GM19238 (cell line): ENCODE results near the gene FN3KRP.
A peak's percentile ranks its signal among the peaks of the same experiment; 100 is the strongest.
"Not testable (repeated sequence)": the region's sequence is repeated elsewhere in the genome, so short reads cannot be mapped to it uniquely, and the experiment has no call there.

Source experiments
- DNase-seq: peaks from one replicate; pipeline ENCODE4 v3.0.0; 2011; ENCODE audit warnings: low spot score; ENCODE audit not compliant: insufficient read length

The FN3KRP gene

GRCh38 chr17:82743344-82744219, 27.1 kb downstream of the FN3KRP start:
- no peak for DNase-seq

DNA sequence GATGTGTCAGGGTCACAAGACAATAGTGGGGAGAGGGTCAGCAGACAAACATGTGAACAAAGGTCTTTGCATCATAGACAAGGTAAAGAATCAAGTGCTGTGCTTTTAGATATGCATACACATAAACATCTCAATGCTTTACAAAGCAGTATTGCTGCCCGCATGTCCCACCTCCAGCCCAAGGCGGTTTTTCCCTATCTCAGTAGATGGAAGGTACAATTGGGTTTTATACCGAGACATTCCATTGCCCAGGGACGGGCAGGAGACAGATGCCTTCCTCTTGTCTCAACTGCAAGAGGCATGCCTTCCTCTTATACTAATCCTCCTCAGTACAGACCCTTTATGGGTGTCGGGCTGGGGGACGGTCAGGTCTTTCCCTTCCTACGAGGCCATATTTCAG, 28.2 kb downstream of the FN3KRP start:
- DNase-seq = not testable (repeated sequence)

GRCh38 chr17:82745524-82745923, 29.0 kb downstream of the FN3KRP start:
- DNase-seq = no peak

GRCh38 chr17:82748756-82749155, 32.2 kb downstream of the FN3KRP start:
- no peak for DNase-seq

DNA sequence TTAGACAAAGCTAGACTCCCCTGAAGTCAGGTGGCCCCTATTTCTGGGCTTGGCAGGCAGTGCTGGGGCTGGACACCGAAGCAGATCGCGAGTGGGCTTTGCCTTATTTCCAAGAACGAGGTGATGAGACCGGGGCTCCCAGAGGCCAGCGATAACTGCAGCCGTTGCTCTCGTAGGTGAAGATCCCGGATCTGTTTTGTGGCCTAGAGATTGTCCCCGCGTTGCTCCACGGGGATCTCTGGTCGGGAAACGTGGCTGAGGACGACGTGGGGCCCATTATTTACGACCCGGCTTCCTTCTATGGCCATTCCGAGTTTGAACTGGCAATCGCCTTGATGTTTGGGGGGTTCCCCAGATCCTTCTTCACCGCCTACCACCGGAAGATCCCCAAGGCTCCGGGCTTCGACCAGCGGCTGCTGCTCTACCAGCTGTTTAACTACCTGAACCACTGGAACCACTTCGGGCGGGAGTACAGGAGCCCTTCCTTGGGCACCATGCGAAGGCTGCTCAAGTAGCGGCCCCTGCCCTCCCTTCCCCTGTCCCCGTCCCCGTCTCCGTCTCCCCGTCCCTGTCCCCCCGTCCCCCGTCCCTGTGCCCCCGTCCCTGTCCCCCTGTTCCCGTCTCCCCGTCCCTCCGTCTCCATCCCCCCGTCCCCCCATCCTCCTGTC, 33.9 kb downstream of the FN3KRP start:
- no peak for DNase-seq

GRCh38 chr17:82751171-82751570, 34.7 kb downstream of the FN3KRP start:
- no peak for DNase-seq

GRCh38 chr17:82751571-82752370, 35.3 kb downstream of the FN3KRP start, which contains the start of gene TBCD:
Gene TBCD (plus strand): TSS chr17:82752065. CDS start chr17:82752194, 129 bp downstream.
- DNase-seq = peak; percentile 96

GRCh38 chr17:82752371-82753200, 36.1 kb downstream of the FN3KRP start:
- peak; percentile 55 for DNase-seq

GRCh38 chr17:82753201-82753464, 36.6 kb downstream of the FN3KRP start:
- DNase-seq = no peak

GRCh38 chr17:82754297-82755208, 38.0 kb downstream of the FN3KRP start:
- no peak for DNase-seq

- DNase-seq = no peak
These were observed 39.7 kb downstream of the FN3KRP start for GRCh38 chr17:82756166-82756565.

DNA sequence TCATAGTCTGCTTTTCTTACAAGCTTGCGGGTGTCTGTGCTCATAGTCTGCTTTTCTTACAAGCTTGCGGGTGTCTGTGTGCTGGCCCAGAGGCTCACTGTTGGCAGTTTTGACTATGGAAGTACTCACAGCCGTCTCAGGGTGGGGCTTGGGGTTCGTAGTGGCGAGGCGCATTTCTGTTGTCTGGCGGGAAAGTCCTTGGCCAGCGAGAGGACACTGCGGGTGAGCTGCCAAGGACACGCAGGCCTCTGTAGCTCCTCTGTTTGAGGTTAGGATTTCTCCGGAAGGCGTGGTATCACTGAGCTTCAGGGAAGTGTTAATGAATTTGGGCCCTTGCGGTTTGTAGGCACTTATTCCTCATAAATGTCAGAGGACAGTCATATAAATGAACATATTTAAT, 48.9 kb downstream of the FN3KRP start:
- no peak for DNase-seq

GRCh38 chr17:82767041-82767754, 50.7 kb downstream of the FN3KRP start:
- no peak for DNase-seq

- no peak for DNase-seq
These were observed 52.5 kb downstream of the FN3KRP start for GRCh38 chr17:82769041-82769440.

- DNase-seq = no peak
These were observed 55.5 kb downstream of the FN3KRP start for GRCh38 chr17:82772026-82772425.

DNA sequence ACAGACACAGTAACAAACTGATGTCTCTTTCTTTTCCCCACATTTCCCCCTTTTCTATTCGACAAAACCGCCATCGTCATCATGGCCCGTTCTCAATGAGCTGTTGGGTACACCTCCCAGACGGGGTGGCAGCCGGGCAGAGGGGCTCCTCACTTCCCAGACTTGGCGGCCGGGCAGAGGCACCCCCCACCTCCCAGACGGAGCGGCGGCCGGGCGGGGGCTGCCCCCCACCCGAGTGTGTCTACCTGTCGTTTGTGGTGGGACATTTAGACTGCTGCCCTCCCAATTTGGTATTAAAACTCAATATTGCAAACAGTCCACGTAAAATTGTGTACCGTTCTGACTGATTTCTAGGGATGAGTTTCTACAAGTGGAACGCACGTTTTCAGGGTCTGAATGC, 58.0 kb downstream of the FN3KRP start:
- DNase-seq = not testable (repeated sequence)

DNA sequence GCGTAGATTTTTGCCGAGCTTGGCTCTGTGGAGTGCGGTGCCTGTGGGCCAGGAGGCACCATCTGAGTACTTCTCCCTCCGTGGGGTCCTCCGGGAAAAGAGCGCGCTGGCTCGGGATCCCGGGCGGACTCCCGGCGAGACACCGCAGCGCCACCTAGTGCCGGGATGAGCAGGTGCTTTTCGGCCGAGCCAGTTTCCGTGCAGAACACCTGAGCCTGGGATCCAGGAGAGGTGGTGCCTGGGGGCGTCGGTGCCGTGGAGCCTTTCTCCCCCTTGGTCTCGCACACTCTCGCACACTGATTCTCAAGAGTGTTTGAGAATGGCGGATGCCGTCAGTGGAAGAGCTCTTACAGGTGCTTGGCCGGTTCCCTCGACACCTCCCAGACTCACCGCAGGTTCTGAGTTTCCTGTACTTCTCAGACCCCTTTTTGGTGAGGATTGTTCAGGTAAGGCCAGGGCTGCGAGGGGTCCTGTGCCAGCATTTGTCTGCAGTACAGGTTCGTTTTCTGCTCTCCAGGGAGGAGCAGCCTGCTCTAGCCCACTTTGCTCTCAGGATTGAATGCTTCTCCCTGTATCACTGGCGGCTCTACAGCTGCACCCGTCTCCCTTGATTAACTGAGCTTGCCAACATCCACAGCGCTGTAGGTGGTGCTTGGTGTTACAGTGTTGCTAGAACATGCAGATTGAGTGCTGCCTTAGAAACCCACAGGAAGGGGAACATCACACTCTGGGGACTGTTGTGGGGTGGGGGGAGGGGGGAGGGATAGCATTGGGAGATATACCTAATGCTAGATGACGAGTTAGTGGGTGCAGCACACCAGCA, 58.7 kb downstream of the FN3KRP start:
- DNase-seq = peak; percentile 57

- no peak for DNase-seq
These were observed 59.9 kb downstream of the FN3KRP start for GRCh38 chr17:82776454-82776853.
